ENCODE data around the gene RELL1.

Gene RELL1

GRCh38 chr4:37591349-37591748 is 94.8 kb downstream of the RELL1 start:
- no peak for DNase-seq

- no peak for DNase-seq
Observed at GRCh38 chr4:37590016-37590415, 96.2 kb downstream of the RELL1 start.

- no peak for DNase-seq
Observed at GRCh38 chr4:37588150-37588549, 98.0 kb downstream of the RELL1 start.

GRCh38 chr4:37586194-37586593 is 100.0 kb downstream of the RELL1 start:
- DNase-seq = no peak

GRCh38 chr4:37584493-37585060 is 101.6 kb downstream of the RELL1 start:
- no peak for DNase-seq

GRCh38 chr4:37584071-37584470 is 102.1 kb downstream of the RELL1 start:
- DNase-seq = no peak

- DNase-seq = no peak
Observed at GRCh38 chr4:37573566-37573965, 112.6 kb downstream of the RELL1 start.

GRCh38 chr4:37568489-37568888 is 117.7 kb downstream of the RELL1 start:
- no peak for DNase-seq

- no peak for DNase-seq
Observed at GRCh38 chr4:37567836-37568235, 118.3 kb downstream of the RELL1 start.

- DNase-seq = no peak
Observed at GRCh38 chr4:37562592-37562991, 123.6 kb downstream of the RELL1 start.

- peak; percentile 15 for DNase-seq
Observed at GRCh38 chr4:37561803-37562207, 124.4 kb downstream of the RELL1 start.

GRCh38 chr4:37561196-37561802 is 124.9 kb downstream of the RELL1 start:
- peak; percentile 4 for DNase-seq
